Stimulated activated naive B cell treated with anti-CD40 and anti-IgM and Interleukin-4, amounts not matched to agents 10 μg/mL and 1 μg/mL and 100 μg/mL, for 72 hours (primary cell): Measurements from ENCODE around the gene ACACA.
"Not testable (repeated sequence)": the region's sequence is repeated elsewhere in the genome, so short reads cannot be mapped to it uniquely, and the experiment has no call there.

Experiments used
- ATAC-seq, 2 donors: fragments of 150-1000 bp; cut with Tn5 transposase; replicated peaks; 2 replicates each; pipeline ENCODE4 v1.10.0; 2021; ENCODE audit warnings: moderate library complexity in 1 of 2
- DNase-seq: peaks from one replicate; pipeline ENCODE4 v3.0.0; 2021
- H3K27ac Mint-ChIP-seq: one replicate; pipeline ENCODE4 v1.8.0; 2022; ENCODE audit warnings: mild to moderate bottlenecking, mixed read lengths
- H3K27me3 Mint-ChIP-seq, 2 donors: one replicate each; pipeline ENCODE4 v1.8.0; 2022; ENCODE audit warnings: mixed read lengths in 2 of 2
- H3K36me3 Mint-ChIP-seq, 2 donors: one replicate each; pipeline ENCODE4 v1.8.0; 2022; ENCODE audit warnings: mixed read lengths in 2 of 2, mild to moderate bottlenecking in 1 of 2
- H3K4me1 Mint-ChIP-seq, 2 donors: one replicate each; pipeline ENCODE4 v1.8.0; 2022; ENCODE audit warnings: mixed read lengths in 2 of 2, mild to moderate bottlenecking in 1 of 2
- H3K4me3 Mint-ChIP-seq, 2 donors: one replicate each; pipeline ENCODE4 v1.8.0; 2022; ENCODE audit warnings: mild to moderate bottlenecking in 2 of 2, mixed read lengths in 2 of 2, moderate library complexity in 1 of 2
- H3K9me3 Mint-ChIP-seq, 2 donors: one replicate each; pipeline ENCODE4 v1.8.0; 2022; ENCODE audit warnings: mixed read lengths in 2 of 2, mild to moderate bottlenecking in 1 of 2

The ACACA gene

GRCh38 chr17:37162800-37163199, 243.8 kb downstream of the ACACA start:
- Mint-ChIP-seq H3K27me3 (no peaks in the 10 kb centered on the region), H3K9me3 (no peaks in the 10 kb centered on the region), H3K4me3 (no peak overlapping the region), H3K4me1 (no peaks in the 10 kb centered on the region), H3K36me3 (peaks cover 36 to 45% of the 10 kb centered on the region in 2 donors), H3K27ac (no peak overlapping the region)
- ATAC-seq (no peak), DNase-seq (no peak)

- Mint-ChIP-seq H3K27me3 (no peaks in the 10 kb centered on the region), H3K4me1 (no peaks in the 10 kb centered on the region), H3K27ac (no peak overlapping the region), H3K4me3 (no peak overlapping the region), H3K36me3 (peaks cover 43 to 53% of the 10 kb centered on the region in 2 donors), H3K9me3 (no peaks in the 10 kb centered on the region)
- no peak for ATAC-seq
- no peak for DNase-seq
These were observed 245.7 kb downstream of the ACACA start for GRCh38 chr17:37160944-37161343.

GRCh38 chr17:37158290-37158689, 248.3 kb downstream of the ACACA start:
- Mint-ChIP-seq H3K4me1 (no peaks in the 10 kb centered on the region), H3K36me3 (peaks cover 41 to 46% of the 10 kb centered on the region in 2 donors), H3K9me3 (no peaks in the 10 kb centered on the region), H3K27ac (no peak overlapping the region), H3K27me3 (no peaks in the 10 kb centered on the region), H3K4me3 (no peak overlapping the region)
- DNase-seq = no peak
- ATAC-seq = no peak

- Mint-ChIP-seq H3K9me3 (no peaks in the 10 kb centered on the region), H3K27ac (no peak overlapping the region), H3K27me3 (no peaks in the 10 kb centered on the region), H3K36me3 (peaks cover 53 to 61% of the 10 kb centered on the region in 2 donors), H3K4me3 (no peak overlapping the region), H3K4me1 (peaks cover 5 to 13% of the 10 kb centered on the region in 2 donors)
- ATAC-seq = no peak
- no peak for DNase-seq
These were observed 258.5 kb downstream of the ACACA start for GRCh38 chr17:37148156-37148555.

GRCh38 chr17:37147301-37147812, 259.3 kb downstream of the ACACA start:
- Mint-ChIP-seq H3K4me1 (peaks cover 5 to 13% of the 10 kb centered on the region in 2 donors), H3K27me3 (no peaks in the 10 kb centered on the region), H3K27ac (no peak overlapping the region), H3K9me3 (no peaks in the 10 kb centered on the region), H3K36me3 (peaks cover 50 to 56% of the 10 kb centered on the region in 2 donors), H3K4me3 (peak overlapping the region; percentile 17 to 24)
- DNase-seq (no peak), ATAC-seq (peak; percentile 91 to 94)

- Mint-ChIP-seq H3K36me3 (peaks cover 50 to 58% of the 10 kb centered on the region in 2 donors), H3K27ac (no peak overlapping the region), H3K4me3 (no peak overlapping the region), H3K4me1 (peaks cover 5 to 13% of the 10 kb centered on the region in 2 donors), H3K27me3 (no peaks in the 10 kb centered on the region), H3K9me3 (no peaks in the 10 kb centered on the region)
- no peak for DNase-seq
- ATAC-seq = no peak
These were observed 260.3 kb downstream of the ACACA start for GRCh38 chr17:37146086-37147064.

- ATAC-seq = no peak
- H3K4me1 Mint-ChIP-seq = peaks cover 5 to 13% of the 10 kb centered on the region in 2 donors
- H3K9me3 Mint-ChIP-seq = no peaks in the 10 kb centered on the region
- H3K27me3 Mint-ChIP-seq = no peaks in the 10 kb centered on the region
- H3K36me3 Mint-ChIP-seq = peaks cover 44 to 55% of the 10 kb centered on the region in 2 donors
- no peak overlapping the region for H3K4me3 Mint-ChIP-seq
- H3K27ac Mint-ChIP-seq = peak overlapping the region; percentile 73
- DNase-seq = no peak
These were observed 262.4 kb downstream of the ACACA start for GRCh38 chr17:37144075-37144701.

- Mint-ChIP-seq H3K4me1 (peaks cover 5 to 13% of the 10 kb centered on the region in 2 donors), H3K36me3 (peaks cover 46 to 60% of the 10 kb centered on the region in 2 donors)
- H3K9me3 Mint-ChIP-seq, ATAC-seq, H3K27ac Mint-ChIP-seq, H3K27me3 Mint-ChIP-seq, DNase-seq, H3K4me3 Mint-ChIP-seq: not testable (repeated sequence)
These were observed 263.1 kb downstream of the ACACA start for GRCh38 chr17:37143558-37143957.

- Mint-ChIP-seq H3K27me3 (no peaks in the 10 kb centered on the region), H3K27ac (no peak overlapping the region), H3K9me3 (no peaks in the 10 kb centered on the region), H3K36me3 (peaks cover 47 to 62% of the 10 kb centered on the region in 2 donors), H3K4me3 (no peak overlapping the region), H3K4me1 (peaks cover 5 to 12% of the 10 kb centered on the region in 2 donors)
- no peak for DNase-seq
- ATAC-seq = no peak
These were observed 264.2 kb downstream of the ACACA start for GRCh38 chr17:37142294-37142896.

GRCh38 chr17:37138571-37139120, 268.0 kb downstream of the ACACA start:
- ATAC-seq (no peak), DNase-seq (no peak)
- H3K4me1 Mint-ChIP-seq = no peaks in the 10 kb centered on the region
- no peaks in the 10 kb centered on the region for H3K9me3 Mint-ChIP-seq
- H3K36me3 Mint-ChIP-seq = peaks cover 34 to 48% of the 10 kb centered on the region in 2 donors
- no peak overlapping the region for H3K27ac Mint-ChIP-seq
- no peak overlapping the region for H3K4me3 Mint-ChIP-seq
- no peaks in the 10 kb centered on the region for H3K27me3 Mint-ChIP-seq

GRCh38 chr17:37137906-37138514, 268.6 kb downstream of the ACACA start:
- Mint-ChIP-seq H3K36me3 (peaks cover 33 to 49% of the 10 kb centered on the region in 2 donors), H3K27ac (no peak overlapping the region), H3K9me3 (no peaks in the 10 kb centered on the region), H3K27me3 (no peaks in the 10 kb centered on the region), H3K4me3 (no peak overlapping the region), H3K4me1 (no peaks in the 10 kb centered on the region)
- DNase-seq (no peak), ATAC-seq (no peak)

- H3K4me1 Mint-ChIP-seq = no peaks in the 10 kb centered on the region
- no peaks in the 10 kb centered on the region for H3K27me3 Mint-ChIP-seq
- DNase-seq (no peak), ATAC-seq (no peak)
- H3K27ac Mint-ChIP-seq = no peak overlapping the region
- H3K4me3 Mint-ChIP-seq = no peak overlapping the region
- no peaks in the 10 kb centered on the region for H3K9me3 Mint-ChIP-seq
- peaks cover 32 to 48% of the 10 kb centered on the region in 2 donors for H3K36me3 Mint-ChIP-seq
These were observed 269.5 kb downstream of the ACACA start for GRCh38 chr17:37137070-37137610.

GRCh38 chr17:37135576-37135975, 271.1 kb downstream of the ACACA start:
- no peak for ATAC-seq
- Mint-ChIP-seq H3K27me3 (no peaks in the 10 kb centered on the region), H3K36me3 (peaks cover 29 to 41% of the 10 kb centered on the region in 2 donors), H3K4me3 (no peak overlapping the region), H3K4me1 (no peaks in the 10 kb centered on the region), H3K9me3 (no peaks in the 10 kb centered on the region), H3K27ac (no peak overlapping the region)
- no peak for DNase-seq
